MCF 10A (cell line): Measurements from ENCODE around the gene UCK1. TPM values are rescaled to one million over a fixed set of nuclear protein-coding genes. Genes with fewer than 3 reads are reported as not detected.

ENCODE experiments used
- BruUV-seq: library from RNA; stranded (reverse); fragments of 400-500 nt; replicated peaks from 2 replicates; lab custom pipeline; 2021; lab: Mats Ljungman, UMichigan
- CTCF ChIA-PET: fragments of 300-600 bp; sonication (Branson Sonifier 250); formaldehyde crosslinking; extraction: SDS; loops from one replicate; lab custom pipeline; 2021; ENCODE audit warnings: antibody characterized with exemption, inconsistent platforms; lab: Yijun Ruan, JAX
- POLR2A ChIA-PET: fragments of 300-600, 350-650 bp; sonication (Branson Sonifier 250); formaldehyde crosslinking; extraction: SDS; loops from one replicate; lab custom pipeline; 2020; ENCODE audit warnings: antibody characterized with exemption, inconsistent platforms; lab: Yijun Ruan, JAX
- DNase-seq: peaks from one replicate; pipeline ENCODE4 v3.0.0-alpha.2; 2018; ENCODE audit not compliant: unreplicated experiment
- H3K27ac Mint-ChIP-seq: one replicate; pipeline ENCODE4 v1.8.0; 2022; ENCODE audit warnings: mild to moderate bottlenecking, low read depth, mixed read lengths; ENCODE audit not compliant: unreplicated experiment
- H3K27me3 Mint-ChIP-seq: one replicate; pipeline ENCODE4 v1.8.0; 2022; ENCODE audit warnings: mixed read lengths; ENCODE audit not compliant: insufficient read depth, unreplicated experiment
- H3K36me3 Mint-ChIP-seq: one replicate; pipeline ENCODE4 v1.8.0; 2022; ENCODE audit warnings: mild to moderate bottlenecking, moderate library complexity, mixed read lengths; ENCODE audit not compliant: insufficient read depth, unreplicated experiment
- H3K4me1 Mint-ChIP-seq: one replicate; pipeline ENCODE4 v1.8.0; 2022; ENCODE audit warnings: mixed read lengths; ENCODE audit not compliant: insufficient read depth, unreplicated experiment
- H3K4me3 Mint-ChIP-seq: one replicate; pipeline ENCODE4 v1.8.0; 2022; ENCODE audit warnings: mild to moderate bottlenecking, moderate library complexity, mixed read lengths; ENCODE audit not compliant: unreplicated experiment
- H3K9me3 Mint-ChIP-seq: one replicate; pipeline ENCODE4 v1.8.0; 2022; ENCODE audit warnings: mixed read lengths; ENCODE audit not compliant: unreplicated experiment
- intact Hi-C: fragments of 100-400 bp; cut with micrococcal nuclease; formaldehyde crosslinking; loops from 2 replicates; pipeline ENCODE4 v1.14.1; 2022
- total RNA-seq: library from RNA; stranded (reverse); gene quantifications from 2 replicates; pipeline ENCODE4 v1.2.3, GENCODE V29; 2022
- TF ChIP-seq, protein P1 (sequence below): fragments of 200-600 bp; IDR thresholded peaks from one replicate; pipeline ENCODE4 v1.8.0; 2022; ENCODE audit warnings: antibody characterized with exemption, mild to moderate bottlenecking; ENCODE audit not compliant: unreplicated experiment

The UCK1 gene
- total RNA-seq, 1 experiment from 2014 or later: 20.0 TPM

GRCh38 chr9:131499254-131499767 is 31.8 kb downstream of the UCK1 start:
- no peak overlapping the region for H3K4me3 Mint-ChIP-seq
- DNase-seq: no peak
- intact Hi-C loops: no loop called here
- no TSS peak for BruUV-seq
- peaks cover 11% of the 10 kb centered on the region for H3K4me1 Mint-ChIP-seq
- H3K36me3 Mint-ChIP-seq: peaks cover 83% of the 10 kb centered on the region
- H3K27me3 Mint-ChIP-seq: no peaks in the 10 kb centered on the region
- TF ChIP-seq, protein P1, sequence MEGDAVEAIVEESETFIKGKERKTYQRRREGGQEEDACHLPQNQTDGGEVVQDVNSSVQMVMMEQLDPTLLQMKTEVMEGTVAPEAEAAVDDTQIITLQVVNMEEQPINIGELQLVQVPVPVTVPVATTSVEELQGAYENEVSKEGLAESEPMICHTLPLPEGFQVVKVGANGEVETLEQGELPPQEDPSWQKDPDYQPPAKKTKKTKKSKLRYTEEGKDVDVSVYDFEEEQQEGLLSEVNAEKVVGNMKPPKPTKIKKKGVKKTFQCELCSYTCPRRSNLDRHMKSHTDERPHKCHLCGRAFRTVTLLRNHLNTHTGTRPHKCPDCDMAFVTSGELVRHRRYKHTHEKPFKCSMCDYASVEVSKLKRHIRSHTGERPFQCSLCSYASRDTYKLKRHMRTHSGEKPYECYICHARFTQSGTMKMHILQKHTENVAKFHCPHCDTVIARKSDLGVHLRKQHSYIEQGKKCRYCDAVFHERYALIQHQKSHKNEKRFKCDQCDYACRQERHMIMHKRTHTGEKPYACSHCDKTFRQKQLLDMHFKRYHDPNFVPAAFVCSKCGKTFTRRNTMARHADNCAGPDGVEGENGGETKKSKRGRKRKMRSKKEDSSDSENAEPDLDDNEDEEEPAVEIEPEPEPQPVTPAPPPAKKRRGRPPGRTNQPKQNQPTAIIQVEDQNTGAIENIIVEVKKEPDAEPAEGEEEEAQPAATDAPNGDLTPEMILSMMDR: no peak
- ChIA-PET POLR2A (interaction anchor here (0.5 kb wide), 1 partner anchor 1531 kb away, joined by 3 read pairs; no protein-coding TSS in a partner anchor), CTCF (interaction anchor here (0.9 to 2.1 kb wide), 2 partner anchors 14 to 163 kb away, joined by 3 to 8 read pairs; no protein-coding TSS in a partner anchor)
- no peaks in the 10 kb centered on the region for H3K9me3 Mint-ChIP-seq
- H3K27ac Mint-ChIP-seq: no peak overlapping the region

DNA sequence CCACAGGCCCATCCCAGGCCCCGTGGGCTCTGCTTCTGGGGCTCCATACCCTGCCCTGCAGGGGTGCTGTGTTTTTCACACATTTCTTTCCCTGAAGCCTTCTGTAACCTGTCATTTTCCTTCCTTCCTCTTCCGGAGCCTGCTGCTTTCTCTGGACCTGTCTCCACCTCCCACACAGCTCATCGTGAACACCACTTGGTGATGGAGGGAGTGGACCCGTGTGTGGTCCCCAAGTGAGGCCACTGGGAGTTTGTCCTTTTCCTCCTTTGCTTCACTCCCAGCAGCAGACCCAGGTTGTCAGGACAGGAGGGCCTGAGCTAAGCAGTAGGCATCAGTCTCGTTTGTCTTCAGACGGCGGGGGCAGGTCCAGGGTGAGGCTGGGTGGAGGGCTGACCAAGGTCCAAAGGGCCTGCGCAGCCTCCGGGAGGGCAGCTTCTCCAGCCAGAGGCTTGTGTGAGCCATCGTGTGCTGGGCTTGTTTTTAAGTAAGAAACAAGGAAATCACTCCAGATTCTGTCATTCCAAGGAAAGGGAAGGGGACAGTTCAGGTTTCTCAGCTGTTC is 34.1 kb downstream of the UCK1 start:
- intact Hi-C loops: no loop called here
- no peak for DNase-seq
- TF ChIP-seq, protein P1: no peak
- CTCF ChIA-PET: interaction anchor here (0.5 to 0.7 kb wide), 3 partner anchors 40 to 229 kb away, joined by 3 to 4 read pairs (median 3); no protein-coding TSS in a partner anchor
- H3K4me1 Mint-ChIP-seq: peaks cover 6% of the 10 kb centered on the region
- no peaks in the 10 kb centered on the region for H3K9me3 Mint-ChIP-seq
- H3K4me3 Mint-ChIP-seq: no peak overlapping the region
- no peak overlapping the region for H3K27ac Mint-ChIP-seq
- POLR2A ChIA-PET: interaction anchor here (0.8 kb wide), 1 partner anchor 876 kb away, joined by 3 read pairs; no protein-coding TSS in a partner anchor
- no TSS peak for BruUV-seq
- H3K27me3 Mint-ChIP-seq: no peaks in the 10 kb centered on the region
- peaks cover 97% of the 10 kb centered on the region for H3K36me3 Mint-ChIP-seq

DNA sequence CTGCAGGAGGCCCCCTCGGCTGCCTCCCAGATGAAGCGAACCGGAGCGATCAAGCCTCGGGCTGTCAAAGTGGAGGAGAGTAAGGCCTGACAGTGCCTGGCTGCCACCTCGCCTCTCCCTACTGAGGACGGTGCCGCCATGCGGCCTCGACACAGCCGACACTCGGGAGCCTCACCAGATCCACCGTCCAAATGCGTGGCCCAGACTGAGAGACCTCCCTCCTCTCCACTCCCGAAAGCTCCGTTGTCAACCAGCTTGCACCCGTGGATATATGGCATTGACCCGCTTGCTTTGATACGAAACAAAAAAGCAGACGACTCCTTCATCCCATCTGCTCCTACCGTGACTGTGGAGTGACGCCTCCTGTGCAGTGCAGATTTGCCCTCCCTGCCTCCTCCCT is 35.3 kb downstream of the UCK1 start:
- H3K27ac Mint-ChIP-seq: no peak overlapping the region
- TF ChIP-seq, protein P1: no peak
- DNase-seq: no peak
- no peak overlapping the region for H3K4me3 Mint-ChIP-seq
- BruUV-seq: no TSS peak
- no peaks in the 10 kb centered on the region for H3K4me1 Mint-ChIP-seq
- H3K9me3 Mint-ChIP-seq: no peaks in the 10 kb centered on the region
- ChIA-PET CTCF (interaction anchor here (0.6 kb wide), 1 partner anchor 11 kb away, joined by 4 read pairs; no protein-coding TSS in a partner anchor), POLR2A (no interaction called here)
- intact Hi-C loops: no loop called here
- no peaks in the 10 kb centered on the region for H3K27me3 Mint-ChIP-seq
- peaks cover 95% of the 10 kb centered on the region for H3K36me3 Mint-ChIP-seq

- ChIA-PET POLR2A (no interaction called here), CTCF (interaction anchor here (0.7 kb wide), 1 partner anchor 348 kb away, joined by 4 read pairs; no protein-coding TSS in a partner anchor)
- Mint-ChIP-seq H3K4me3 (no peak overlapping the region), H3K27ac (no peak overlapping the region), H3K36me3 (peaks cover 98% of the 10 kb centered on the region), H3K9me3 (no peaks in the 10 kb centered on the region), H3K27me3 (no peaks in the 10 kb centered on the region), H3K4me1 (no peaks in the 10 kb centered on the region)
- intact Hi-C loops: no loop called here
- no peak for DNase-seq
- TF ChIP-seq, protein P1: no peak
- no TSS peak for BruUV-seq
Observed at GRCh38 chr9:131494296-131494870, 36.7 kb downstream of the UCK1 start.
